Brain microvascular endothelial cell (primary cell): ENCODE measurements around the gene ZNF544.
"Not testable (repeated sequence)": the region's sequence is repeated elsewhere in the genome, so short reads cannot be mapped to it uniquely, and the experiment has no call there.

Source experiments
- DNase-seq: peaks from one replicate; pipeline ENCODE4 v3.0.0-alpha.2; 2020
- H3K27ac ChIP-seq: fragments of 250-450 bp; sonication (Bioruptor Pico); 2 replicates; pipeline ENCODE4 v1.5.1; 2020; ENCODE audit warnings: mild to moderate bottlenecking, moderate library complexity
- H3K27me3 ChIP-seq: fragments of 250-450 bp; sonication (Bioruptor Pico); replicated peaks from 2 replicates; pipeline ENCODE4 v1.5.1; 2020; ENCODE audit warnings: mild to moderate bottlenecking
- H3K36me3 ChIP-seq: fragments of 250-450 bp; sonication (Bioruptor Pico); replicated peaks from 2 replicates; pipeline ENCODE4 v1.5.1; 2020; ENCODE audit warnings: mild to moderate bottlenecking
- H3K4me3 ChIP-seq: 2 replicates; pipeline ENCODE4 v1.5.1; 2011; ENCODE audit warnings: low read depth, mild to moderate bottlenecking, control low read depth, low read length, moderate library complexity
- CTCF ChIP-seq: IDR thresholded peaks from 2 replicates; pipeline ENCODE4 v1.5.1; 2011; ENCODE audit warnings: low read depth, mild to moderate bottlenecking, moderate library complexity, low read length, control low read depth, inconsistent platforms; ENCODE audit errors: missing control alignments
- in situ Hi-C: cut with HindIII; loops from 2 replicates; pipeline ENCODE4 v1.10.0; 2017; ENCODE audit warnings: low sequenced_read_pairs, low pct_ligation_motif_present

The ZNF544 gene

GRCh38 chr19:58305932-58306323 lies 77.2 kb downstream of the ZNF544 start:
- in situ Hi-C loops: no loop called here
- Histone ChIP-seq H3K36me3 (peaks cover 31% of the 10 kb centered on the region), H3K27ac (peak overlapping the region; percentile 93), H3K27me3 (no peaks in the 10 kb centered on the region), H3K4me3 (peak overlapping the region; percentile 98)
- DNase-seq: no peak
- no peak for TF ChIP-seq CTCF

GRCh38 chr19:58307736-58308135 lies 79.0 kb downstream of the ZNF544 start:
- in situ Hi-C loops: no loop called here
- Histone ChIP-seq H3K36me3 (peaks cover 42% of the 10 kb centered on the region), H3K27me3 (no peaks in the 10 kb centered on the region)

GRCh38 chr19:58310685-58311084 lies 82.0 kb downstream of the ZNF544 start:
- in situ Hi-C loops, H3K27ac ChIP-seq: not testable (repeated sequence)
- H3K36me3 ChIP-seq: peaks cover 55% of the 10 kb centered on the region

More at GRCh38 chr19:58307736-58308135, 79.0 kb downstream of the ZNF544 start:
- no peak for TF ChIP-seq CTCF
- H3K27ac ChIP-seq: no peak overlapping the region
- no peak for DNase-seq
- H3K4me3 ChIP-seq: no peak overlapping the region

GRCh38 chr19:58311345-58311865 lies 82.7 kb downstream of the ZNF544 start:
- DNase-seq: no peak
- no peak overlapping the region for H3K27ac ChIP-seq
- TF ChIP-seq CTCF: no peak
- H3K36me3 ChIP-seq: peaks cover 53% of the 10 kb centered on the region
- in situ Hi-C loops: no loop called here
- no peak overlapping the region for H3K4me3 ChIP-seq
- no peaks in the 10 kb centered on the region for H3K27me3 ChIP-seq

More at GRCh38 chr19:58310685-58311084, 82.0 kb downstream of the ZNF544 start:
- peak; percentile 57 for DNase-seq
- H3K4me3 ChIP-seq, H3K27me3 ChIP-seq: not testable (repeated sequence)
- peak; percentile 49 for TF ChIP-seq CTCF
